ENCODE data around the gene DGKZ.
A peak's percentile ranks its signal among the peaks of the same experiment; 100 is the strongest.

DGKZ gene

GRCh38 chr11:46364056-46364455, 16.8 kb downstream of the DGKZ start:
- DNase-seq (ENCODE audit: low read depth), result no peak
- TF ChIP-seq CTCF (IDR thresholded peaks at IDR 0.05; ENCODE audit: low read depth, low read length, missing control alignments), result no peak
- in situ Hi-C loops (cut with HindIII; ENCODE audit: low sequenced_read_pairs), result no loop called here
- H3K4me3 ChIP-seq (ENCODE audit: low read depth, low read length), result no peak overlapping the region

GRCh38 chr11:46364791-46365190, 17.5 kb downstream of the DGKZ start:
- TF ChIP-seq CTCF (IDR thresholded peaks at IDR 0.05; ENCODE audit: low read depth, low read length, missing control alignments), result no peak
- DNase-seq (ENCODE audit: low read depth), result no peak
- in situ Hi-C loops (cut with HindIII; ENCODE audit: low sequenced_read_pairs), result no loop called here
- no peak overlapping the region for H3K4me3 ChIP-seq (ENCODE audit: low read depth, low read length)

GRCh38 chr11:46366260-46366659, 19.0 kb downstream of the DGKZ start:
- no peak overlapping the region for H3K4me3 ChIP-seq (ENCODE audit: low read depth, low read length)
- TF ChIP-seq CTCF (IDR thresholded peaks at IDR 0.05; ENCODE audit: low read depth, low read length, missing control alignments), result no peak
- DNase-seq (ENCODE audit: low read depth), result no peak
- in situ Hi-C loops (cut with HindIII; ENCODE audit: low sequenced_read_pairs), result no loop called here

GRCh38 chr11:46366661-46367161, 19.4 kb downstream of the DGKZ start:
- DNase-seq (ENCODE audit: low read depth), result no peak
- TF ChIP-seq CTCF (IDR thresholded peaks at IDR 0.05; ENCODE audit: low read depth, low read length, missing control alignments), result no peak
- in situ Hi-C loops (cut with HindIII; ENCODE audit: low sequenced_read_pairs), result no loop called here
- no peak overlapping the region for H3K4me3 ChIP-seq (ENCODE audit: low read depth, low read length)

- H3K4me3 ChIP-seq (ENCODE audit: low read depth, low read length), result no peak overlapping the region
- DNase-seq (ENCODE audit: low read depth), result no peak
- peak; percentile 78 for TF ChIP-seq CTCF (IDR thresholded peaks at IDR 0.05; ENCODE audit: low read depth, low read length, missing control alignments)
- in situ Hi-C loops (cut with HindIII; ENCODE audit: low sequenced_read_pairs), result no loop called here
These were observed 20.1 kb downstream of the DGKZ start for GRCh38 chr11:46367244-46367915.

- no peak for TF ChIP-seq CTCF (IDR thresholded peaks at IDR 0.05; ENCODE audit: low read depth, low read length, missing control alignments)
- no peak for DNase-seq (ENCODE audit: low read depth)
- in situ Hi-C loops (cut with HindIII; ENCODE audit: low sequenced_read_pairs), result no loop called here
- H3K4me3 ChIP-seq (ENCODE audit: low read depth, low read length), result no peak overlapping the region
These were observed 20.6 kb downstream of the DGKZ start for GRCh38 chr11:46367916-46368267.
